Keratinocyte (primary cell): Measurements from ENCODE around the gene PRICKLE4.

Experiments
- CTCF ChIP-seq, 3 experiments: IDR thresholded peaks in 1 of 3; conservative IDR thresholded peaks in 1 of 3; optimal IDR thresholded peaks in 1 of 3; 2 replicates in 2 of 3; 3 replicates in 1 of 3; pipeline versions ENCODE3 to v1.5.1; 2011; ENCODE audit warnings: low read length in 3 of 3, mild to moderate bottlenecking in 3 of 3, moderate library complexity in 2 of 3, control low read depth in 1 of 3, inconsistent platforms in 1 of 3; ENCODE audit not compliant: insufficient read depth in 2 of 3; ENCODE audit errors: extremely low read depth in 1 of 3
- EZH2 ChIP-seq: IDR thresholded peaks from one replicate; pipeline ENCODE4 v1.6.1; 2012; ENCODE audit warnings: inconsistent platforms, mild to moderate bottlenecking, low read length, moderate library complexity

DNA sequence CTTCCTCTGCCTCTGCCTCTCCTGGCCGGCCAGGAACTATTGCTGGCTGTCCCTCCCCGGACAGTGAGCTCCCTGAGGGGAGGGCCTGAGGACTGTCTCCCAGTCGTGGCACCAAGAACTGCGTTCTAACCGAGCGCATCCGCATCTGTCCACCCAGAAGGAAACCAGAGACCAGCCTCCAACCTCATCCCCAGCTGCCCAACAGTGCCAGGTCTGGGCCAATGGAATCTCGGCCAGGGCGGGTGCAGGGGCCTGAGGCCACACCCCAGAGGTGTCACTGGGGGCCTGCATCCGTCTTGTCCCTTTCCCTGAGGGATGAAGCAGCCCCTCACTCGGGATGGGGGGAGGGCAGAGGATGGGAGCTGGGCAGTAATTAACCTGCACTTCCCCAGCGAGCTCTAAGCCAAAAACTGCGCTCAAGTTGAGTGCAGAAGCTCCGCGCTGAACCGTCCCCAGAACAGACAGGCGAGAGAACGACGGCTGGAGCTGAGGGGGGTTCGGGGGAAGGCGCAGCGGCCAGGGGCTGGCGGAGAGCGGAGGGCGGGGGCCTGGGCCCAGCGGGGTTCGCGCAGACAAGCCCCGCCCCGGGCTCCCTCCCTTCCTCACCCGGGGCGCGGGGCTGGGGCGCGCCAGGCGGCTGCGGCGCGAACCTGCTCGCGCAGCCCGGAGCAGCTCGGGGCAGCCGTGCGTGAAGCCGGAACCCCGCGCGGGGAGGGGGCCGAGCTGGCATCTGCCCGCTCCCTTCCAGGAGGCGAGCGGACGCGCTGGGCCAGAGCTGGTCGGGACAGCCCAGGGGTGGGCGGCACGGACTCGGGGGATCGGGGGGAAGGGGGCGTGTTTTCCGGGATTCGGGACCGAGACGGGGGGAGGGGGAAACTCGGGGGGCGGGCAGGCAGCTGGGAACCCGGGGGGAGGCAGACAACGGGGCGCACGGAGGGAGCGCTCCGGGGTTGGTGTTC lies 46.6 kb upstream of the PRICKLE4 start:
- TF ChIP-seq CTCF (optimal IDR thresholded peaks at IDR 0.05 in 1 of 3, IDR thresholded peaks at IDR 0.05 in 1 of 3, conservative IDR thresholded peaks at IDR 0.05 in 1 of 3; ENCODE audit: extremely low read depth in 1 of 3, insufficient read depth in 2 of 3, low read length in 3 of 3) = no peak
- no peak for TF ChIP-seq EZH2
